Duodenal mucosa (tissue), 2 donors: ENCODE measurements around the gene CDS1.

Experiments used
- H3K27ac ChIP-seq: one replicate; pipeline ENCODE4 v1.7.0; 2013; ENCODE audit warnings: low read depth, low read length
- H3K27me3 ChIP-seq, 2 donors: one replicate each; pipeline ENCODE4 v1.7.0; 2013; ENCODE audit warnings: low read length in 2 of 2, control low read depth in 1 of 2; ENCODE audit not compliant: insufficient read depth in 2 of 2, control insufficient read depth in 1 of 2
- H3K36me3 ChIP-seq, 2 donors: one replicate each; pipeline ENCODE4 v1.7.0; 2013; ENCODE audit warnings: low read length in 2 of 2, control low read depth in 1 of 2; ENCODE audit not compliant: insufficient read depth in 2 of 2, control insufficient read depth in 1 of 2
- H3K4me1 ChIP-seq, 2 donors: one replicate each; pipeline ENCODE4 v1.7.0; 2013; ENCODE audit warnings: low read length in 2 of 2, control low read depth in 1 of 2; ENCODE audit not compliant: insufficient read depth in 2 of 2, control insufficient read depth in 1 of 2
- H3K4me3 ChIP-seq, 2 donors: one replicate each; pipeline ENCODE4 v1.7.0; 2013; ENCODE audit warnings: low read length in 2 of 2, low read depth in 1 of 2
- H3K9ac ChIP-seq, 2 donors: one replicate each; pipeline ENCODE4 v1.7.0; 2013; ENCODE audit warnings: low read length in 2 of 2, low read depth in 1 of 2
- H3K9me3 ChIP-seq, 2 donors: one replicate each; pipeline ENCODE4 v1.7.0; 2013; ENCODE audit warnings: low read length in 2 of 2, control low read depth in 1 of 2; ENCODE audit not compliant: control insufficient read depth in 1 of 2

The CDS1 gene

DNA sequence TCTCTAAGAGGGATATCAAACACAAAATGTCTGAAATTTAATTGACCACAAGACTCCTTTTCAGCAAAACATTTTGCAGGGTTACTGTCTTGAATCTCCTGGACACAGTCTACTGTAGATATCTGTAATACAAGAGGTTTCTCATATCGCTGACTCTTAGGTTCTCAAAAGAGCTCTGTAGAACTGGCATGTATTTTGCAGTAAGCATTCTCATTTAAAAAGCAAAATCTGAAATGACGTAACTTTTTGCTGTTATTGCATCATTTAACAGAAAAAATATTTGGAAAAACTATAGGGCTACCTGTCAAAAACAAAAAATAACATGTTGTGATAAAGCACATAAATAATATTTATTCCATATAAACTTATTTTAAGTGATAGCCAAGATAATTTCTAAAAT, 114.2 kb downstream of the CDS1 start:
- no peaks in the 10 kb centered on the region for H3K9me3 ChIP-seq
- H3K27ac ChIP-seq, result no peak overlapping the region
- no peaks in the 10 kb centered on the region for H3K27me3 ChIP-seq
- H3K36me3 ChIP-seq, result peaks cover 13 to 18% of the 10 kb centered on the region in 2 donors
- H3K4me3 ChIP-seq, result no peak overlapping the region
- peaks cover 6 to 8% of the 10 kb centered on the region in 2 donors for H3K4me1 ChIP-seq
- H3K9ac ChIP-seq, result no peak overlapping the region

- H3K9ac ChIP-seq, result no peak overlapping the region
- H3K9me3 ChIP-seq, result no peaks in the 10 kb centered on the region
- H3K4me3 ChIP-seq, result no peak overlapping the region
- H3K36me3 ChIP-seq, result peaks cover 13 to 18% of the 10 kb centered on the region in 2 donors
- H3K27me3 ChIP-seq, result no peaks in the 10 kb centered on the region
- H3K4me1 ChIP-seq, result peaks cover 6 to 8% of the 10 kb centered on the region in 2 donors
- no peak overlapping the region for H3K27ac ChIP-seq
Observed at GRCh38 chr4:84697615-84698201, 114.8 kb downstream of the CDS1 start.

- H3K27ac ChIP-seq, result no peak overlapping the region
- H3K9ac ChIP-seq, result no peak overlapping the region
- peaks cover 21 to 24% of the 10 kb centered on the region in 2 donors for H3K36me3 ChIP-seq
- H3K27me3 ChIP-seq, result no peaks in the 10 kb centered on the region
- H3K9me3 ChIP-seq, result no peaks in the 10 kb centered on the region
- peaks cover 6 to 8% of the 10 kb centered on the region in 2 donors for H3K4me1 ChIP-seq
- no peak overlapping the region for H3K4me3 ChIP-seq
Observed at GRCh38 chr4:84699001-84699671, 116.2 kb downstream of the CDS1 start.
